8988T (cell line): ENCODE data around the gene IMMP2L.

Source experiments
- DNase-seq: peaks from one replicate; pipeline ENCODE4 v3.0.0; 2011

IMMP2L gene

GRCh38 chr7:111138193-111138569 is 424.1 kb downstream of the IMMP2L start:
- DNase-seq, result no peak

- DNase-seq, result no peak
Observed at GRCh38 chr7:111137296-111138192, 424.7 kb downstream of the IMMP2L start.

GRCh38 chr7:111132833-111133232 is 429.5 kb downstream of the IMMP2L start:
- no peak for DNase-seq

GRCh38 chr7:111129435-111129834 is 432.9 kb downstream of the IMMP2L start:
- no peak for DNase-seq

GRCh38 chr7:111126987-111127386 is 435.3 kb downstream of the IMMP2L start:
- no peak for DNase-seq

GRCh38 chr7:111115966-111116365 is 446.3 kb downstream of the IMMP2L start:
- DNase-seq, result no peak

GRCh38 chr7:111113263-111114017 is 448.9 kb downstream of the IMMP2L start:
- DNase-seq, result no peak

- no peak for DNase-seq
Observed at GRCh38 chr7:111112439-111112838, 449.9 kb downstream of the IMMP2L start.

GRCh38 chr7:111108496-111108895 is 453.8 kb downstream of the IMMP2L start:
- no peak for DNase-seq

GRCh38 chr7:111108000-111108399 is 454.3 kb downstream of the IMMP2L start:
- DNase-seq, result no peak

GRCh38 chr7:111107579-111107978 is 454.7 kb downstream of the IMMP2L start:
- DNase-seq, result no peak

- no peak for DNase-seq
Observed at GRCh38 chr7:111105269-111105668, 457.0 kb downstream of the IMMP2L start.

- DNase-seq, result no peak
Observed at GRCh38 chr7:111104710-111105109, 457.6 kb downstream of the IMMP2L start.

- no peak for DNase-seq
Observed at GRCh38 chr7:111103678-111104274, 458.5 kb downstream of the IMMP2L start.

GRCh38 chr7:111103136-111103535 is 459.2 kb downstream of the IMMP2L start:
- no peak for DNase-seq

- no peak for DNase-seq
Observed at GRCh38 chr7:111101856-111102646, 460.2 kb downstream of the IMMP2L start.

GRCh38 chr7:111098926-111099250 is 463.4 kb downstream of the IMMP2L start:
- DNase-seq, result no peak

- no peak for DNase-seq
Observed at GRCh38 chr7:111098011-111098925, 464.0 kb downstream of the IMMP2L start.

- no peak for DNase-seq
Observed at GRCh38 chr7:111096997-111097396, 465.3 kb downstream of the IMMP2L start.

- DNase-seq, result no peak
Observed at GRCh38 chr7:111094419-111094818, 467.9 kb downstream of the IMMP2L start.

GRCh38 chr7:111093496-111093895 is 468.8 kb downstream of the IMMP2L start:
- DNase-seq, result no peak
